Naive B cell (primary cell): ENCODE data around the gene ARHGAP24. TPM values are rescaled to one million over a fixed set of nuclear protein-coding genes. Genes with fewer than 3 reads are reported as not detected.
"Not testable (repeated sequence)": the region's sequence is repeated elsewhere in the genome, so short reads cannot be mapped to it uniquely, and the experiment has no call there.

Experiments
- ATAC-seq, 2 donors: fragments of 150-1000 bp; cut with Tn5 transposase; 2 replicates each; pipeline ENCODE4 v1.10.0; 2021; ENCODE audit warnings: low read depth in 2 of 2, mild to moderate bottlenecking in 2 of 2, moderate library complexity in 2 of 2
- DNase-seq: peaks from one replicate; pipeline ENCODE4 v3.0.0; 2022
- H3K27ac Mint-ChIP-seq, 6 donors: one replicate each; pipeline ENCODE4 v1.8.0; 2020 to 2022; ENCODE audit warnings: mild to moderate bottlenecking in 6 of 6, mixed read lengths in 6 of 6, moderate library complexity in 5 of 6, inconsistent platforms in 2 of 6
- H3K27me3 Mint-ChIP-seq, 3 donors: one replicate each; pipeline ENCODE4 v1.8.0; 2021 to 2022; ENCODE audit warnings: mixed read lengths in 3 of 3, mild to moderate bottlenecking in 1 of 3
- H3K36me3 Mint-ChIP-seq, 2 donors: one replicate each; pipeline ENCODE4 v1.8.0; 2020 to 2022; ENCODE audit warnings: mixed read lengths in 2 of 2, inconsistent platforms in 1 of 2, mild to moderate bottlenecking in 1 of 2
- H3K4me1 Mint-ChIP-seq, 3 donors: one replicate each; pipeline ENCODE4 v1.8.0; 2020 to 2022; ENCODE audit warnings: mixed read lengths in 3 of 3, inconsistent platforms in 1 of 3, mild to moderate bottlenecking in 1 of 3, moderate library complexity in 1 of 3
- H3K4me3 Mint-ChIP-seq, 8 donors: one replicate each; pipeline ENCODE4 v1.8.0; 2020 to 2022; ENCODE audit warnings: mild to moderate bottlenecking in 8 of 8, mixed read lengths in 8 of 8, moderate library complexity in 8 of 8, inconsistent platforms in 2 of 8
- H3K9me3 Mint-ChIP-seq, 7 donors: one replicate each; pipeline ENCODE4 v1.8.0; 2020 to 2022; ENCODE audit warnings: mixed read lengths in 7 of 7, mild to moderate bottlenecking in 5 of 7, inconsistent platforms in 2 of 7, moderate library complexity in 1 of 7
- polyA plus RNA-seq, 6 donors: library from polyadenylated mRNA; unstranded; fragments of 300-500 nt; fragmentation: Illumina TruSeq; gene quantifications; one replicate each; pipeline ENCODE4 v1.2.3, GENCODE V29; 2021; ENCODE audit warnings: low read depth in 6 of 6

The ARHGAP24 gene
- polyA plus RNA-seq, 6 donors from 2014 or later: 32.0 to 136 (median 109) TPM

- H3K27me3 Mint-ChIP-seq: no peaks in the 10 kb centered on the region
- peaks cover 0 to 1% (median 0%) of the 10 kb centered on the region in 7 donors for H3K9me3 Mint-ChIP-seq
- H3K4me3 Mint-ChIP-seq: peak overlapping the region in 4 of 8 donors; percentile 2 to 72 (median 12)
- H3K27ac Mint-ChIP-seq: peak overlapping the region; percentile 57 to 96 (median 84)
- peak; percentile 70 to 80 for ATAC-seq
- H3K36me3 Mint-ChIP-seq: peaks cover 12 to 20% of the 10 kb centered on the region in 2 donors
- DNase-seq: peak; percentile 25
- H3K4me1 Mint-ChIP-seq: peaks cover 30 to 70% (median 55%) of the 10 kb centered on the region in 3 donors
Measured at GRCh38 chr4:85491527-85491926, 16.6 kb downstream of the ARHGAP24 start.

GRCh38 chr4:85492336-85492735 lies 17.4 kb downstream of the ARHGAP24 start:
- H3K4me1 Mint-ChIP-seq: peaks cover 29 to 75% (median 60%) of the 10 kb centered on the region in 3 donors
- peaks cover 0 to 1% (median 0%) of the 10 kb centered on the region in 7 donors for H3K9me3 Mint-ChIP-seq
- H3K27ac Mint-ChIP-seq: peak overlapping the region in 4 of 6 donors; percentile 57 to 93 (median 80)
- H3K36me3 Mint-ChIP-seq: peaks cover 17 to 20% of the 10 kb centered on the region in 2 donors
- H3K4me3 Mint-ChIP-seq: peak overlapping the region in 2 of 8 donors; percentile 2 to 62
- ATAC-seq (no peak), DNase-seq (no peak)
- H3K27me3 Mint-ChIP-seq: no peaks in the 10 kb centered on the region

GRCh38 chr4:85495621-85496020 lies 20.7 kb downstream of the ARHGAP24 start:
- H3K4me1 Mint-ChIP-seq: peaks cover 31 to 70% (median 51%) of the 10 kb centered on the region in 3 donors
- peaks cover 0 to 1% (median 0%) of the 10 kb centered on the region in 7 donors for H3K9me3 Mint-ChIP-seq
- H3K27me3 Mint-ChIP-seq: no peaks in the 10 kb centered on the region
- DNase-seq (no peak), ATAC-seq (no peak)
- peak overlapping the region in 4 of 8 donors; percentile 32 to 70 (median 48) for H3K4me3 Mint-ChIP-seq
- peak overlapping the region in 5 of 6 donors; percentile 2 to 92 (median 70) for H3K27ac Mint-ChIP-seq
- H3K36me3 Mint-ChIP-seq: peaks cover 17 to 20% of the 10 kb centered on the region in 2 donors

GRCh38 chr4:85496126-85496849 lies 21.3 kb downstream of the ARHGAP24 start:
- Mint-ChIP-seq H3K36me3 (peaks cover 17 to 20% of the 10 kb centered on the region in 2 donors), H3K27me3 (no peaks in the 10 kb centered on the region), H3K9me3 (peaks cover 0 to 1% (median 0%) of the 10 kb centered on the region in 7 donors), H3K4me3 (peak overlapping the region in 5 of 8 donors; percentile 16 to 70 (median 38)), H3K27ac (peak overlapping the region in 5 of 6 donors; percentile 2 to 92 (median 70)), H3K4me1 (peaks cover 31 to 73% (median 57%) of the 10 kb centered on the region in 3 donors)
- ATAC-seq (no peak), DNase-seq (no peak)

- H3K36me3 Mint-ChIP-seq: peaks cover 17 to 20% of the 10 kb centered on the region in 2 donors
- peak overlapping the region in 4 of 6 donors; percentile 21 to 97 (median 61) for H3K27ac Mint-ChIP-seq
- H3K4me1 Mint-ChIP-seq: peaks cover 26 to 73% (median 55%) of the 10 kb centered on the region in 3 donors
- H3K27me3 Mint-ChIP-seq: no peaks in the 10 kb centered on the region
- peaks cover 0 to 1% (median 0%) of the 10 kb centered on the region in 7 donors for H3K9me3 Mint-ChIP-seq
- no peak for ATAC-seq
- DNase-seq: no peak
- H3K4me3 Mint-ChIP-seq: peak overlapping the region in 5 of 8 donors; percentile 1 to 39 (median 29)
Measured at GRCh38 chr4:85496933-85497332, 22.0 kb downstream of the ARHGAP24 start.

- Mint-ChIP-seq H3K27me3 (no peaks in the 10 kb centered on the region), H3K36me3 (peaks cover 12 to 16% of the 10 kb centered on the region in 2 donors), H3K9me3 (peaks cover 0 to 1% (median under 1%) of the 10 kb centered on the region in 7 donors), H3K4me3 (peak overlapping the region in 7 of 8 donors; percentile 8 to 77 (median 47)), H3K27ac (peak overlapping the region; percentile 49 to 97 (median 90)), H3K4me1 (peaks cover 33 to 75% (median 52%) of the 10 kb centered on the region in 3 donors)
- DNase-seq (peak; percentile 64), ATAC-seq (peak; percentile 99 to 100)
Measured at GRCh38 chr4:85498068-85498733, 23.3 kb downstream of the ARHGAP24 start.

- peaks cover 18 to 22% of the 10 kb centered on the region in 2 donors for H3K36me3 Mint-ChIP-seq
- no peaks in the 10 kb centered on the region for H3K27me3 Mint-ChIP-seq
- peaks cover 40 to 82% (median 57%) of the 10 kb centered on the region in 3 donors for H3K4me1 Mint-ChIP-seq
- peak overlapping the region in 5 of 8 donors; percentile 6 to 69 (median 41) for H3K4me3 Mint-ChIP-seq
- DNase-seq (no peak), ATAC-seq (no peak)
- peak overlapping the region in 4 of 6 donors; percentile 28 to 92 (median 72) for H3K27ac Mint-ChIP-seq
- H3K9me3 Mint-ChIP-seq: peaks cover 0 to 14% (median 9%) of the 10 kb centered on the region in 7 donors
Measured at GRCh38 chr4:85499573-85499972, 24.6 kb downstream of the ARHGAP24 start.

GRCh38 chr4:85500110-85500867 lies 25.3 kb downstream of the ARHGAP24 start:
- Mint-ChIP-seq H3K9me3 (peaks cover 0 to 21% (median 14%) of the 10 kb centered on the region in 7 donors), H3K27me3 (no peaks in the 10 kb centered on the region), H3K4me1 (peaks cover 40 to 84% (median 57%) of the 10 kb centered on the region in 3 donors), H3K4me3 (no peak overlapping the region), H3K36me3 (peaks cover 23% of the 10 kb centered on the region in 2 donors), H3K27ac (no peak overlapping the region)
- no peak for ATAC-seq
- DNase-seq: no peak

GRCh38 chr4:85501145-85501544 lies 26.2 kb downstream of the ARHGAP24 start:
- peak overlapping the region in 3 of 6 donors; percentile 42 to 52 (median 44) for H3K27ac Mint-ChIP-seq
- not testable (repeated sequence) for ATAC-seq, H3K27me3 Mint-ChIP-seq, DNase-seq
- H3K36me3 Mint-ChIP-seq: peaks cover 25 to 28% of the 10 kb centered on the region in 2 donors
- H3K4me1 Mint-ChIP-seq: peaks cover 35 to 84% (median 52%) of the 10 kb centered on the region in 3 donors
- H3K4me3 Mint-ChIP-seq: peak overlapping the region in 2 of 8 donors; percentile 16 to 25
- H3K9me3 Mint-ChIP-seq: peaks cover 0 to 24% (median 15%) of the 10 kb centered on the region in 7 donors

- ATAC-seq (no peak), DNase-seq (no peak)
- no peaks in the 10 kb centered on the region for H3K27me3 Mint-ChIP-seq
- peaks cover 4 to 19% (median 12%) of the 10 kb centered on the region in 7 donors for H3K9me3 Mint-ChIP-seq
- peak overlapping the region in 4 of 8 donors; percentile 1 to 71 (median 34) for H3K4me3 Mint-ChIP-seq
- H3K36me3 Mint-ChIP-seq: peaks cover 22 to 36% of the 10 kb centered on the region in 2 donors
- peak overlapping the region; percentile 7 to 86 (median 53) for H3K27ac Mint-ChIP-seq
- H3K4me1 Mint-ChIP-seq: peaks cover 24 to 67% (median 51%) of the 10 kb centered on the region in 3 donors
Measured at GRCh38 chr4:85508654-85509053, 33.7 kb downstream of the ARHGAP24 start.

- Mint-ChIP-seq H3K27ac (peak overlapping the region in 3 of 6 donors; percentile 41 to 91 (median 72)), H3K4me1 (peaks cover 32 to 71% (median 56%) of the 10 kb centered on the region in 3 donors), H3K4me3 (no peak overlapping the region), H3K36me3 (peaks cover 15 to 22% of the 10 kb centered on the region in 2 donors), H3K27me3 (no peaks in the 10 kb centered on the region), H3K9me3 (peaks cover 1 to 6% (median 4%) of the 10 kb centered on the region in 7 donors)
- no peak for DNase-seq
- no peak for ATAC-seq
Measured at GRCh38 chr4:85509882-85510631, 35.1 kb downstream of the ARHGAP24 start.

- H3K4me3 Mint-ChIP-seq: peak overlapping the region in 1 of 8 donors; percentile 51
- peak overlapping the region in 2 of 6 donors; percentile 72 to 91 for H3K27ac Mint-ChIP-seq
- peaks cover 37 to 71% (median 56%) of the 10 kb centered on the region in 3 donors for H3K4me1 Mint-ChIP-seq
- DNase-seq (no peak), ATAC-seq (no peak)
- peaks cover 9 to 17% of the 10 kb centered on the region in 2 donors for H3K36me3 Mint-ChIP-seq
- H3K9me3 Mint-ChIP-seq: peaks cover 0 to 4% (median 0%) of the 10 kb centered on the region in 7 donors
- H3K27me3 Mint-ChIP-seq: no peaks in the 10 kb centered on the region
Measured at GRCh38 chr4:85510632-85510984, 35.7 kb downstream of the ARHGAP24 start.
